DMS153 treated with DMSO at 0.1 percent for 48 hours (cell line): Measurements from ENCODE around the gene ABHD12B.
A peak's percentile ranks its signal among the peaks of the same experiment; 100 is the strongest.
"Not testable (repeated sequence)": the region's sequence is repeated elsewhere in the genome, so short reads cannot be mapped to it uniquely, and the experiment has no call there.

ENCODE experiments used
- DNase-seq: peaks from one replicate; lab custom pipeline; 2025; ENCODE audit not compliant: unreplicated experiment; lab: John Stamatoyannopoulos, UW

Gene ABHD12B

DNA sequence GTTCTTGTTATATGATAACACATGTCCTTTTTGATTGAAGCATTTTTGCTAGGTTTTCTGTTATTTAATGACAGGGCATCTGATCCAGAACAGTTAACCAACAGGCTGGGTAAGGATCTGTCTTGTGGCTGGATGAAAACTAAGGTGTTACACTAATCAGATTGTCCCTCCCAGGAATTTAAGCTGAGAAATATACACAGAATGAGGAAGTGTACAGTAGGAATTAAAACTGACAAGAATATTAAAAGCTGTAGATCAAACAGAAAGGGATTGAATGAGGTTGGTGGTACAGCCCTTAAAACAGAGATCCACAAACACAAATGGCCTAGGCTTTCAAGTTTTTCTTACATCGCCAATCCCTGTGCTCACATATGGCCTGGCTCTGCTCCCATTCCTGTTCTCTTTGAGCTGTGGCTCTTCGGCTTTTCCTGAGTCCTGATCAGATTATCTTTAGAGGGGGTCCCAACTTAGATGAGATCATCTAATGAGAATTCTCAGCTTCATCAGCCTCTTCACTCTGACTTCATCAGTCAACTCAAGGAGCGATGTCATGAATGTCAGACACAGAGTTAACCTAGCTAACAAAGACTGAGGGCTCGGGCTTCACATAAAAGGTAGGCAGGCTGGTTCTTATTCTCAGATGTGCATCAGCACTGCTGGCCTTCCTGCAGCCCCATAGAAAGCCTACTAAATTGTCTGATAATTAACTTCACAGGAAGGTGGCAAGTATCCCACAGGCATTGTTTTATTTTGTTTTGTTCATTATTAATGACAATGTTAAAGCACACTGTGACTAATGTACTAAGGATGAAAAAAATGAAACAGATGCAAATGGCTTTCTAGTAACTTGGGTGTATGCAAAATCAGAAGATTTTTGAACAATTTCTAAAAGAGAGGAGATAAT lies 61.0 kb downstream of the ABHD12B start:
- no peak for DNase-seq

DNA sequence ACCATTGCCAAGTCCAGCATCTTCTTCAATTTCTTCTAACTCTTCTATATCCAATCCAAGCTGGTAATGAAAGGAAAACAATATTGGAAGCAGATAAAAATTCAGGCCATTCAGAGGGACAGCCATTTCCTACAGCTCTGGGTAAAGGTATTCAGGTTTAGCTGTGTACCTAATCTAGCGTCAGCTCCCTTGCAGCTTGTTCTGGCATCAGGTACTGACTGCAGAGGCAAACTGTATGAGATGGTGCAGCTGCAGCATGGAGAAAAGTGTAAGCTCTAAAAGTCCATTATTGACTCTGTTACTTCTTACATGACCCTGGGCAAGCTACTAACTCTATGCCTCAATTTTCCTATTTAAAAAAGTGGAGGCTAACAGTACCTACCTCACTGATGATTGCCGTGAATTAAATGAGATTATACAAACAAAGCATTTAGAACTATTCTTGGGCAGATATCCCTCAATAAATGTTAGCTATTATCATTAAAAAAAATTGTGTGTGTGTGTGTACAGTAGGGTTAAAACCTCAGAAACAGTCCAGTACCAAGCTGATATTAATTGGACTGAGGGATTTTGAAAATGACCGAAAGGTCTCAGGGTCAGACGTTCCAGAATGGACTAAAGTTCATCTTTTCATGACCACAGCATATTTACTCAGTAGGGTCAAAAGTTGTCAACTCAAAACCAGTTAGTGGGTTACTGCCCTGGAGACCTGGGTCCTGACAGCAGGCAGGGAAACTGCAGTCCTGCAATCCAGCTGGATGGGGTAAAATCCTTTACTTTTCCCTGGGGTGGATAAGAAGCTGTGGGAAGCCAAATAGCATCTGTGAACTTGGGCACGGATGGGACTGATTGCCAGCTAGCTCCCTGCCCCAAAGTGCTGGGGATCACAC lies 63.5 kb downstream of the ABHD12B start:
- no peak for DNase-seq

DNA sequence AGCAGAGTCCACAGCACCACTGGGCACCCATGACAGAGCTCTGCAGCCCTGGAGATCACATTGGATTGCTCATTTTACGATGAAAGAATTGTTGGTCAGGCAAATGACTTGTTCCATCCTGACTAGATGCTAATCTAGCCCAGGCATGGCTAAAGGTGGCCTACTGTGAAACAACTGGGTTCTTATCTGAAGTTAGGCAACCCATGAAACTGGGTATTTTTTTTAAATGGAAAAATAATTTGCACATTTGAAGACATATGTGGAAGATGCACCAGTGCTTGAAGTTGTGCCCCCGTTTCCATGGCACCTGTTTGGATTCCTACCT lies 64.1 kb downstream of the ABHD12B start:
- no peak for DNase-seq

DNA sequence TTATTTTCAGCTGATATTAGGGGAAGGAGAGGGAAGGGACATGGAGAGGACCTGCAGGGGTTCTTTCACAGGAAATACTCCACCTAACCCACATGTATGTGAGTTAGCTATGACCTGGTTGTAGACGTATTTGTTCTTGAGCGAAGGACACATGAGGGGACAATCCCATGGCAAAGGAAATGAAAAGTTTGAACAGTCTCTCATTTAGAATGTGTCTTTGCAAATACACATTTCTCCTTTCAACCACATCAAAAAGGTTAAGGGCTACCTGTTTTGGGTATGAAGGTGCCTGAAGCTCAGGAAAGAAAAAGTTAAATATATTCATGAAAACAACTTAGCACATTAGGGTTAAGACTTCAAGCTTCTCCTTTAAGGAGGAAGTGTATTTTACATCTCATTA lies 65.0 kb downstream of the ABHD12B start:
- DNase-seq: no peak

DNA sequence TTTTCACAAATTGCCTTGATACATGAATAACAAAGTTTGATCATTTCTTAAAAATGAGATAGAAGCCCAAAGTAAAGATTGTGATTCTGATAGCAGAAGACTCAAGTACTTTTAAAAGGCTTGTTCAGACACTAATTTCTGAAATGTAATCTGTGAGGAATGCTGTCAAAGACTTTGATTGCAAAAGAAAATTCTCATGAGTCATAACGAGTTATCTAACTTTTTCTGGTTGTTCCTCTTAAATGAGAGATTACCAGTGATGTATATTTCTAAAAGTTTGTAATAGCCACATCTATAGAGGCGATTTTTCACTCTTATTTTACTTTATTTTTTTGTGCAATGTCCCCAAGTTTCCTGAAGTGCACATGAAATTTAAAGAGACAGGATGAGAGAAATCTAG lies 65.5 kb downstream of the ABHD12B start:
- DNase-seq: no peak

DNA sequence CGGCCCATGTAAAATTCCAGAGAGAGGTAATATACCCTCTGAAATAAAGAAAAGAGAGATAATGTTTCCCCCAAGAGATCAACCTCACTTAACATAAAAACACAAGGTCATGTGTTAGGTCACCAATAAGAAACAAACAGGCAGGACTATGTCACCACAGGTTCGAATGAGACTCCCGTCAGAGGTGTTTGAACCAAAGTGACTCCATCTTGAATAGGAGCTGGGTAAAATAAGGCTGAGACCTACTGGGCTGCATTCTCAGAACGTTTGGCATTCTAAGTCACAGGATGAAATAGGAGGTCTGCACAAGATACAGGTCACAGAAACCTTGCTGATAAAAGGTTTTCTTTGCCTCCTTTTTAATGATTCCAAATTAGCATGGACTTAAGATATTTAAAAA lies 65.9 kb downstream of the ABHD12B start:
- no peak for DNase-seq

DNA sequence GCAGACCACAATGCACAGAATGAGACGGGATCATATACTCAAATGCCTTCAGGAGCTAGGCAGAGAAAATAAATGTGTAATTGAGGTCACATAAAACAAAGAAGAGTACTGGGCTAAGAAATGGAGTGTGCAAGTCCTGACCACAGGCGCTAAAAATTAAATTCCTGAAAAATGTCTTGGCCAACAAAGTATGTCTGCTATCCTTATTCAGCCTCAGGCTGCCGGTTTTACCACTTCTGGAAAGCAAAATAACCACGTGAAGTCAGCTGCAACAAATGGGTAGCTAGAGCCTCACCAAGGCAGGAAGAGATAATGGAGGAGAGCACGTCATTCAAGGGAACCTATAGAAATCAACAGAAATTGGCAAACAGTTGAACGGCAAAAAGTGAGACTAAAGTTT lies 69.3 kb downstream of the ABHD12B start:
- DNase-seq: no peak

DNA sequence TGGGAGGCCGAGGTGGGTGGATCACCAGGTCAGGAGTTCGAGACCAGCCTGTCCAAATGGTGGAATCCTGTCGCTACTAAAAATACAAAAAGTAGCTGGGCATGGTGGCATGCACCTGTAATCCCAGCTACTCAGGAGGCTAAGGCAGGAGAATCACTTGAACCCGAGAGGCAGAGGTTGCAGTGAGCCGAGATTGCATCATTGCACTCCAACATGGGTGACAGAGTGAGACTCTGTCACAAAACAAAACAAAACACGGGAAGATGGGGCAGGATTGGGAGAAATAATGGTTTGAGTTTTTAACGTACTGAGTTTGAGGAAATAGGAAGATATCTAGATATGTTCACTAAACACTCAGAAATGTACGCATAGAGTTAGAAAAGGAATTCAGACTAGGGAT lies 69.8 kb downstream of the ABHD12B start:
- DNase-seq: not testable (repeated sequence)

DNA sequence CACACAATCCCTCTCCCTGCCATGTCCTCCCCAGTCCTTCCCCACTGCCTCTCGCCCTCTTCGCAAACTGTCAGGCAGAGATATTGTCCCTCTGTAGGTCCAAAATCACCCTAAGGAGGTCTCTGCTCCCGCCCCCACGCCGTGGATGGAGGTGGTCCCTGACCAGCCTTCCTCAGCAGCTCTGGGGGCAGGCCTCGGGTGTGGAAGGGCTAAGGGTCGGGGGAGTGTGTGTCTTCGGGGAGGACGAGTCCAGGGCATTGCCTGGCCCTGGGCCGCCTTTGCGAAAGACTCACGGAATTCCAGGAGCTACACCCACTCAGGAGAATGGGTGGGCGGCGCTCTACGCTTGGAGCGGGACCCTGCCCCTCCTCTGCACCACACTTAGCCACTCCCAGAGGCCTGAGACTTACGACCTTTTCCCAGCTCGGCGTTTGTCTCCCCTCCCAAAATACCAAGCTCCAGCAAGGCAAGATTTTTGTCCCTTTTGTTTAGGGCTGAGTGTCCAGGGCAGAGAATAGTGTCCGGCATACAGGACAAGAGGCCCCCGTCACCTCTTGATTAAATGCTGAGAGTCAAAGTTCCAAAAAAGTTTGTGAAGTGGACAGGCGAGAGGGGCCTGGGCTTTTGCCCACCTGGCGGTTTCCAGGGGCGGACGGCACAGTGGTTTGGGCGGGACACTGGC lies 71.5 kb downstream of the ABHD12B start:
- no peak for DNase-seq

DNA sequence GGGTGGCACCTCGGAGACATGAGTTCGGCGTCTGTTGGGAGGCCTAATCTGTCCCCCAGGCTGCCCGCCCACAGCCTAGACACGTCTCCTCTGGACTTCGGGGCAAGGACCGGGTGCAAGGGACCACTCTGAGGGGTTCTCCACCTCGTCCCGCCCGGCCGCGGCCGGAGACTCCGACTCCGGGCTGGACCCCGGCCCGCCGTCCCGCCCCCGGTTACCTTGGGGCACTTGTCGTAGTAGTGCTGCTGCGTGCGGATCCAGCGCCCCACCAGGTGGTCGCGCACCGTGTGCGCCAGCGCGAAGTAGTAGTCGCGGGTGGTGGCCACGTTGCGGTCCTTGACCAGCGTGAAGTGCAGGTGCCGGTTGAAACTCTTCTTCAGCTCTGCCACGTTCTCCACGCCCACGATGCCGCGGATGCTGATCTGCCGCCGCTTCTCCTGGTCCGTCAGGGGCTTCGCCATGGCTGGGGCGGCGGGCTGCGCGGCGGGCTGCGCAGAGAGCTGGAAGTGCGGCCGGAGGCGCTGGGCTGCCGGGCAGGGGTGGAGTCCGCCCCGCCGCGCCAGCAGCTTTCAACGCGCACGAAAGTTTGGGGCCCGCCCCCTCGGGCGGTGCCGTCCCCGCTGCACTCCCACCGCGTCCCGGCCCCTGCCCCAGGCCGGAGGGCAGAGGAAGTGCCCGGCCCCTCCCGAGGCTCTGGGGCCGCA lies 72.2 kb downstream of the ABHD12B start, which contains the start of gene PYGL:
TSS of gene PYGL (minus strand) at position 541 of the 704 bp plus-strand sequence. CDS start at position 461, 80 bp downstream.
- no peak for DNase-seq

DNA sequence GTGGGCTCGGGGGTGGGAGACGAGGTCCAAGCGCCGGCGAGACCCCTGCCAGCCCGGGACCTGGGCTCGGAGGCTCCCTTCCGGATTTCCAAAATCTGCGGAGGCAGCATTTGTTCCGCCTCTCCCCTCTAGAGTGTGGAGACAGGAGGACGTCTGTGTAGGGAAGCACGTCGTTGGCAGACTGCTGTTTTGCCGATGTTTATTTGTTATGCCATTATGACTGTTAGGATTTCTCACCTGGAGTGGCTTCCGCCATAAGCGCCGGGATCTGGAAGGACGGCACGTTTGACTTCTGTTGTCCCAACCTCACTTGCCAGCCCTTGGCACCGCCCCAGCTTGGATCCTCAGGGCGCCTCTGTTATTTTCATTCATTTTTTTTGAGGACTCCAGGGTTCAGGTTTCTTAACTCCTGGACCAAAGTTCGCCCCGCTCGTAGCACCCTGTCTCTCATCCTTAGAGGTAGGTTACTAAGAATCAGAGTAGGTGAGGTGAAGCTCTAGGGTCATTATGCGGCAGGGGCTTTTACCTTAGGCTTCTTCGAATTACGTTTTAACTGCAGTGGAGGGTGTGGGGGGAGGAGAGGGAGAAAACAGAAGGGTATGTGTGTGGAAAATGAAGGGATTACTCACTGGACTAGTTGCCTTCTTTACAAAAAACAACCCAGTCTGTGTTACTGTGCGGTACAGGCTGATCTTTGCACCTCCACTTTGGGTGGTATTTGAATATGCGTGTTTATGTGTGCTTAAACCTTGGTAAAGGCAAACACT lies 73.0 kb downstream of the ABHD12B start:
- DNase-seq: peak; percentile 54

DNA sequence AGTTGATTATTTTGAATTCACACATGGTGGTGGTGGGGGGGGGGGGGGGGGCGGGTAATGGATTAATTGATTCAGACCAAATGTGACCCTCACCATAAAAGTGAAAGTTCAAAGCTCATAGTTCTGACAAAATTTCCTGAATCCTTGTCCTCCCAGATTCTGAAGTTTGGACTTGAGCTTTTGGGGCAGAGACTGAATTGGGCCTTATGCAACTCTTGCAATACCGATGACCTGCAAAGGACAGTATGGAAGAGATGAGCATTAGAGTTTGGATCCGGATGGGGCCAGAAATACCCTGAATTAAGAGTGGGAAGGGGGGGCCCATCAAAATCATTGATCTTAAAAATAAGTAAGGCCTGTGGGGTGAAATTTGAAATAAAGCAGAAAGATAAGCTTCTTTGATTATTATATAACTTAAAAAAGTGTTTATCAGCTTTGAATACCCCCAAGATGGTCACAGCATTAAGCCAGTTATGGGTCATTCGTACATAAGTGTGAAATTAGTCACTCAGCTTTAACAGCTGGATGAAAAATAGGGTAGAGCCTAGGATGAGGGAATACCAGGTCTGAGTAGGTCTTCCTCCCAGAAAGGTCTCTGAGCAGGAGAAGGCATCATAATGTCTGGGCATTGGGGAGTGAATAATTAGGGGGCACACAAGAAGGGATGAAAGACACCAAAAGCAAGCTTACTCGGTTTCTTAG lies 74.5 kb downstream of the ABHD12B start:
- no peak for DNase-seq

DNA sequence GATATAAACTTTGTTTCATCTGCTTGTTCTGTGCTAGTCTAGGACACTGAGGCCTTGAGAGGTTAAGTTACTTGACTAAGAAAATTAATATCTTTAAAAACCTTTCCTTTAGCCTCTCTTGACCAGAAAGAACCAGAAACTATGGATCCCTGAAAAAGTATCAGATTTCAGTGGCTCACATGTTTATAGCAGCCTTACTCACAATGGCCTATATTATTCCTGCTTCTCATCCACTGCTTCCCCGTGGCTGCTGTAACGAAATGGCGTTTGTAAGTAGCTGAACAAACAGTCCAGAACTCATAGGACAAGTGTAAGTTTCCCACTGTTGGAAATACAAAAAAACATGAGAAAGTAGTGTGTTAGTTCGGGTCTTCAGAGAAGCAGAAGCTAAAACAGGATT lies 75.6 kb downstream of the ABHD12B start:
- no peak for DNase-seq

DNA sequence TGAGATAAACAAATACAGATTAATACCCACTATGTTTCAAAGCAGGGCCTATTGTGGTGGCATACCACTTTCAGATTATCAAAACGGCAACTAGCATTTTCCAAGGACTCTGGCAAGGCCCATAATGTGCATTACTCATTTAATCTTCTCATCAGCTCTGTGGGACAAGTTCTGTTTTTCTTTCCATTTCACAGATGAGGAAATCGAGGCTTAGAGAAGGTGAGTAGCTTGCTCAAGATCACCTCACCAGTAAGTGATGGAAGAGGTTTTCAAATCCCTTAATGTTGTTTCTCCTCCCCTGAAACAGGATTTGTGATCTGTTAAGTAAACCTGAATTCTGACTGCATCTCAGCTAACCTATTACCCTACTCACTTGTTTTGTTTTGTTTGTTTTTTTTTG lies 76.4 kb downstream of the ABHD12B start:
- no peak for DNase-seq

DNA sequence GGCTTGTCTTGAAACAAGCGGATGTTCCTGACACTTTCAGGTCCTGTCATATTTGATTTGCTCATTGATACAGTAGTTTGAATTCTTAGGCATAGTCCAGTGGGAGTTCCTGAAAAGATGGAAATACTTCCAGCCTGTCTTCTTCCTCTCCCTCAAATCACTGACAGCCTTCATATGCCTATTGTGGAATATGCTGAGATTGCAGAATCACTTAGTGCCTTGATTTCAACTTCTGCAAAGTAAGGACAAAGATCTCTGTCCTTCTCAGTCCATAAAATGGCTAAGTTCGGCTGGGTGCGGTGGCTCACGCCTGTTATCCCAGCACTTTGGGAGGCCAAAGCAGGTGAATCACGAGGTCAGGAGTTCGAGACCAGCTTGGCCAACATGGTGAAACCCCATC lies 79.2 kb downstream of the ABHD12B start:
- no peak for DNase-seq

DNA sequence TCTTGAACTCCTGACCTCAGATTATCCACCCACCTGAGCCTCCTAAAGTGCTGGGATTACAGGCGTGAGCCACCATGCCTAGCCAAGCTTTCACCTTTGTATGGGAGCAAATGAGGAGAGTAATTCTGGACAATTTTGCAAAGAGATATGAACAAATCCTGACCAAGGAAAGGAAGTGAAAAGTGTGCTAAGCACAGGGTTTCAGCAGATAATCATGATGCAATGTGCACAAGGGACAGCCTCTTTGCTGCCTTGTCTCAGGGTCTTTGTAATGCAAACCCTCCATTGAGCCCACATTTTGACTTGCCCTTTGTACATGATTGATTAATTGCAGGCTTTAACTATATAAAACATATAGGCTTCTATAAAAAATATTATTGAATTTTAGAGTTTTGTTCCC lies 81.6 kb downstream of the ABHD12B start:
- no peak for DNase-seq
